ENCODE results near the gene AOX1.

- TF ChIP-seq CTCF (IDR thresholded peaks at IDR 0.05; ENCODE audit: insufficient read depth, low read depth, low read length) (no peak), EZH2 (IDR thresholded peaks at IDR 0.05; ENCODE audit: insufficient read depth, low read length) (no peak)
Observed at GRCh38 chr2:200625958-200626363, 40.1 kb downstream of the AOX1 start.
